Adrenal gland (tissue), 12 donors: ENCODE measurements around the gene CYSRT1. TPM values are rescaled to one million over a fixed set of nuclear protein-coding genes. Genes with fewer than 3 reads are reported as not detected.

Experiments used
- DNase-seq, 7 donors: peaks; one replicate each; pipeline ENCODE4 v3.0.0-alpha.2; 2019 to 2020
- H3K27ac ChIP-seq, 5 donors: fragments of 200-600 bp; sonication (generic) in 4 of 5; 1 replicate in 3 of 5; 2 replicates in 2 of 5; pipeline versions ENCODE4 v1.5.1 to v1.8.0; 2016 to 2020; ENCODE audit warnings: mild to moderate bottlenecking in 1 of 5
- H3K27me3 ChIP-seq: fragments of 200-600 bp; 2 replicates; pipeline ENCODE4 v1.8.0; 2021
- H3K36me3 ChIP-seq, 2 donors: fragments of 200-600 bp; replicated peaks in 1 of 2; 1 replicate in 1 of 2; 2 replicates in 1 of 2; pipeline versions ENCODE4 v1.5.1 to v1.8.0; 2018 to 2022
- H3K4me1 ChIP-seq, 2 donors: fragments of 200-600 bp; replicated peaks in 1 of 2; 1 replicate in 1 of 2; 2 replicates in 1 of 2; pipeline versions ENCODE4 v1.5.1 to v1.8.0; 2018 to 2021
- H3K4me3 ChIP-seq, 4 donors: fragments of 200-600 bp; sonication (generic) in 3 of 4; one replicate each; pipeline ENCODE4 v1.5.1; 2016 to 2018
- H3K9me3 ChIP-seq, 3 donors: fragments of 200-600 bp; sonication (generic) in 1 of 3; replicated peaks in 1 of 3; 1 replicate in 2 of 3; 2 replicates in 1 of 3; pipeline versions ENCODE4 v1.5.1 to v1.8.0; 2016 to 2021
- CTCF ChIP-seq, 6 experiments: fragments of 450-650 bp in 4 of 6; fragments of 200-600 bp in 2 of 6; sonication (generic) in 1 of 6; IDR thresholded peaks; 1 replicate in 5 of 6; 2 replicates in 1 of 6; pipeline versions ENCODE4 v1.5.1 to v1.8.0; 2016 to 2021; ENCODE audit warnings: antibody characterized with exemption in 6 of 6, mild to moderate bottlenecking in 2 of 6, moderate library complexity in 1 of 6
- POLR2A ChIP-seq, 2 donors: fragments of 450-650 bp; IDR thresholded peaks; one replicate each; pipeline ENCODE4 v1.6.1; 2017; ENCODE audit warnings: antibody characterized with exemption in 2 of 2, mild to moderate bottlenecking in 2 of 2, moderate library complexity in 1 of 2
- WGBS, 4 donors: extraction: QIAGEN DNeasy Blood & Tissue Kit in 2 of 4; methylation state at CpG; one replicate each; pipeline versions ENCODE4 v1.1.5 to v1.1.7; 2013 to 2017; 5-methylcytosine and 5-hydroxymethylcytosine counted together
- intact Hi-C, 2 donors: fragments of 100-400 bp; cut with DNase I; formaldehyde crosslinking; loops; one replicate each; pipeline versions ENCODE4 v1.14.1 to v1.15.0; 2022 to 2023
- polyA plus RNA-seq, 3 donors: library from polyadenylated mRNA; stranded (reverse); fragments of 200-250 nt in 2 of 3; fragments of 350-450 nt in 1 of 3; fragmentation: Illumina TruSeq in 1 of 3; extraction: RNeasy Lipid Tissue Mini Kit (QIAGEN cat#74804) in 1 of 3; gene quantifications; one replicate each; pipeline ENCODE4 v1.2.3, GENCODE V29; 2013 to 2014
- total RNA-seq, 9 donors: library from RNA; depleted of rRNA in 4 of 9; stranded (reverse); fragments of >200 nt in 4 of 9; fragments of 120-200 nt in 1 of 9; fragmentation: NEBNext Ultra II Directional in 1 of 9; extraction: Animal tissue kit (Norgen Biotek cat#: 25700) in 1 of 9; gene quantifications; one replicate each; pipeline versions ENCODE4 v1.1.0 to v1.2.4, GENCODE V29; 2013 to 2023
- donor health status: healthy with polysubstance abuse.
- donor health status: Bipolar disorder and iron deficiency.
- donor health status: DM: yes; HTN: yes; CAD: no.
- donor health status: DM: no; HTN: no; CAD: no.
- donor health status: DM: no; HTN: no; CAD: no.
- donor health status: DM: yes; HTN: yes; CAD: no.

The CYSRT1 gene
- total and polyA plus RNA-seq, 12 donors, result 0.56 to 4.6 (median 1.7) TPM; not detected in 1

DNA sequence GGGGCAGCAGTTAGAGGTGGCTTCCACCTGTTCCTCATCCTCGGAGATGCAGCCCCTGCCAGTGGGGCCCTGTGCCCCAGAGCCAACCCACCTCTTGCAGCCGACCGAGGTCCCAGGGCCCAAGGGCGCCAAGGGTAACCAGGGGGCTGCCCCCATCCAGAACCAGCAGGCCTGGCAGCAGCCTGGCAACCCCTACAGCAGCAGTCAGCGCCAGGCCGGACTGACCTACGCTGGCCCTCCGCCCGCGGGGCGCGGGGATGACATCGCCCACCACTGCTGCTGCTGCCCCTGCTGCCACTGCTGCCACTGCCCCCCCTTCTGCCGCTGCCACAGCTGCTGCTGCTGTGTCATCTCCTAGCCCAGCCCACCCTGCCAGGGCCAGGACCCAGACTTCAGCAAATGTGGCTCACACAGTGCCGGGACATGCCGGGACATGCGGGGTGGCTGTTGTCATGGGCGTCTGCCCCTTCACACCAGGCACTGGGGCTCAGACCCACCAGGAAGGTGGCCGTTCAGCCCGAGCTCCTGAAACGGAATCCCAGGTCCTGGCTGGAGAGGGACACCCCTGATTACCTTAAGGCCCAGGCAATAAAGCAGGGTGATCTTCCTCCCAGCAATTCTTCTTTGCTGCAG, 841 bp downstream of the CYSRT1 start:
- intact Hi-C loops, result loop anchor here (5.0 kb wide), 1 partner anchor 109 kb away; no protein-coding TSS in a partner anchor
- peaks cover 22% of the 10 kb centered on the region for H3K27me3 ChIP-seq
- H3K36me3 ChIP-seq, result no peaks in the 10 kb centered on the region
- TF ChIP-seq POLR2A (IDR thresholded peaks at IDR 0.05) (no peak), CTCF (IDR thresholded peaks at IDR 0.05) (no peak)
- 78 to 84% (median 82%) methylated on average over 17 to 21 of the region's 21 CpGs; no CpG with 5 or more reads in 1 of the 4 donors for WGBS, 4 donors
- H3K27ac ChIP-seq, result no peak overlapping the region
- no peaks in the 10 kb centered on the region for H3K9me3 ChIP-seq
- peaks cover 13 to 20% of the 10 kb centered on the region in 2 donors for H3K4me1 ChIP-seq
- H3K4me3 ChIP-seq, result no peak overlapping the region
- no peak for DNase-seq

DNA sequence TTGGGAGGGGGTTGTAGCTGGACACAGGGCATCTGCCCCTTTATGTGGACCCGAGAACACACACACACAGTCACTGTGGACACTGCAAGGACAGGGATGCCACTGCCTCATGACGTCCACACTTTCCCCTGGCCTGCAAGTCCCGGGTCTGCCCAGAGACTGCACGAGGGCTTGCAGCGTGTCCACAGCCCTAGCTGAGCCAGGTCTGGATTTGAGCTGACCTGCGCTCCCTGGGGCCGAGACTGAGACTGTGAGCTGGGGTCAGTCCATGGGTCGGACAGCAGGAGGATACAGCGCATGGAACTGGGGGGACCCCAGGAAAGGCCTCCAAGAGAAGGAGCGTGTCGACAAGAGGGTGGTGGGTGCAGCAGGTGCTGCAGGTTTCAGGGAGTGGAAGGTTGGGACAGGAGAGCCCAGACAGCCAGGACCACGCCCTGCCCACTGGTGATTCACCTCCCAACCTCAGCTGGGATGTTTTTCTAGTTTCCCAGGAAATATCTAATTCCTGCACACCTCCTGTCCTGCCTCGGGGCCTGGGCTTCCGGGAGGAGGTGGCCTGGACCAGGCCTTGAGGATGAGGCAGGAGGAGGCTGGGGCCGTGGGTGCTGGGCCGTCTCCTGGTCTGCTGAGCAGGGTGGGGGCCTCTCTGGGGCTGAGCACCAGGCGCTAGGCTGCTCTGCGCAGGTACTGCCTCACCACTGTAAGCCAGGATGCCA, 1.5 kb downstream of the CYSRT1 start:
- Histone ChIP-seq H3K4me3 (no peak overlapping the region), H3K9me3 (no peaks in the 10 kb centered on the region), H3K27me3 (peaks cover 29% of the 10 kb centered on the region), H3K36me3 (no peaks in the 10 kb centered on the region), H3K27ac (no peak overlapping the region), H3K4me1 (peaks cover 10 to 18% of the 10 kb centered on the region in 2 donors)
- intact Hi-C loops, result loop anchor here (5.0 kb wide), 1 partner anchor 109 kb away; no protein-coding TSS in a partner anchor
- no peak for DNase-seq
- 60 to 72% (median 67%) methylated on average over 17 to 18 of the region's 18 CpGs for WGBS, 4 donors
- no peak for TF ChIP-seq POLR2A (IDR thresholded peaks at IDR 0.05)
- TF ChIP-seq CTCF (IDR thresholded peaks at IDR 0.05), result no peak

DNA sequence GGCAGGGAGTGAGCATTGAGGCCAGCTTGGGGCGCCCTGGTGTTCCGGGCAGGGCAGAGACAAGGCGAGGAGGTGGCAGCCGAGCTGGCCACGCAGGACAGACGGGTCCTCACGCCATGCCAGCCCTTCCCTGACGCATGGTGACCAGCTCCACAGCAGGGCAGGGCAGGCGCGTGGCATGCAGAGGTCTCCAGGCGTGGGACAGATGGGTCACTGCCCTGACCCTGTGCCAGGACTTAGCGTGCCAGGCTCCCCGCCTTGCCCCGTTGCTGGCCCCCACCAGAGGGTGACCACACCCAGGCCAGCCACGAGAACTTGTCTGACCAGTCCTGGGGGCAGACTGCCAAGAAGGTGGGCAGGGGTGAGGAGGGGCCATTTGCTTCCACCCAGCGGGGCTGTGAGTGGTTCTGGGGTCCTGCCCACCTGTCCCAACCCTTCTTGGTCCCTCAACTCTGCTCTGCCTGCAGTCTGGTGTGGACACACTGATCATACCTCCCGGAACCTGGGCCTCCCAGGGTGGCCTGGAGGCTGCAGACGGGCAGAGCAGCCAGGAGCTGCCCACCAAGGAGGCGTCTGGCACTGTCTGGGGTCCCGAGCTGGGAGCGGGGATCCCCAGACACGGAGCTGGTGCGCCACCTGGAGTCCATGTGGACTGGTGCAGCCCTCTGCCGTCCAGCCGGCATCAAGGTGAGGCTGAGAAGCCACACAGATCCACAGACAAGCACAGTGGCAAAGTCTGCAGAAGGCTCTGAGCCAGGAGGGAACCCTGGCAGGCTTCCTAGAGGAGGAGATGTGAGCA, 2.3 kb downstream of the CYSRT1 start, which contains the start of gene RNF224:
Gene RNF224, plus strand, starts transcription at position 449 of the 799 bp plus-strand sequence. CDS start 834 bp downstream, outside the sequence.
- Histone ChIP-seq H3K27ac (no peak within 1 kb of the TSS), H3K27me3 (peaks cover 36% of the 10 kb centered on the region), H3K4me3 (no peak within 1 kb of the TSS), H3K9me3 (no peaks in the 10 kb centered on the region), H3K4me1 (peaks cover 8 to 16% of the 10 kb centered on the region in 2 donors), H3K36me3 (no peaks in the 10 kb centered on the region)
- WGBS, 4 donors, result 32 to 46% (median 34%) methylated on average over 17 to 25 of the region's 25 CpGs; no CpG with 5 or more reads in 1 of the 4 donors
- TF ChIP-seq CTCF (IDR thresholded peaks at IDR 0.05), result peak; percentile 74 to 95 (median 90)
- no peak for TF ChIP-seq POLR2A (IDR thresholded peaks at IDR 0.05)
- DNase-seq, result peak; percentile 75 to 89 (median 84)
- intact Hi-C loops, result loop anchor here (5.0 kb wide), 1 partner anchor 110 kb away; no protein-coding TSS in a partner anchor
